Measurements from ENCODE around the gene LATS2. TPM values are rescaled to one million over a fixed set of nuclear protein-coding genes. Genes with fewer than 3 reads are reported as not detected.

LATS2 gene
- total RNA-seq, 4 donors from 2014 or later = 49.8 to 93.8 (median 77.0) TPM

- peak overlapping the region; percentile 71 to 79 (median 74) for H3K27ac ChIP-seq (replicated peaks in 1 of 4)
- no peaks in the 10 kb centered on the region for H3K27me3 ChIP-seq
- TF ChIP-seq POLR2AphosphoS5 (IDR thresholded peaks at IDR 0.05) (no peak), POLR2A (IDR thresholded peaks at IDR 0.05; ENCODE audit: low read depth) (no peak), CTCF (IDR thresholded peaks at IDR 0.05) (no peak), EP300 (IDR thresholded peaks at IDR 0.05) (no peak)
- no peak for DNase-seq (ENCODE audit: extremely low spot score)
- peaks cover 0 to 11% (median 3%) of the 10 kb centered on the region in 4 donors for H3K36me3 ChIP-seq
- intact Hi-C loops (cut with DNase I) = no loop called here
- no peaks in the 10 kb centered on the region for H3K9me3 ChIP-seq
- peaks cover 62 to 100% (median 94%) of the 10 kb centered on the region in 4 donors for H3K4me1 ChIP-seq
- H3K4me3 ChIP-seq = no peak overlapping the region
- WGBS = 89% methylated on average over 10 of the region's 10 CpGs
Observed at GRCh38 chr13:21047591-21048282, 13.6 kb downstream of the LATS2 start.

GRCh38 chr13:21047087-21047486 lies 14.3 kb downstream of the LATS2 start:
- DNase-seq (ENCODE audit: extremely low spot score) = no peak
- H3K27ac ChIP-seq (replicated peaks in 1 of 4) = peak overlapping the region; percentile 71 to 79 (median 74)
- no peaks in the 10 kb centered on the region for H3K27me3 ChIP-seq
- intact Hi-C loops (cut with DNase I) = no loop called here
- peaks cover 0 to 11% (median 3%) of the 10 kb centered on the region in 4 donors for H3K36me3 ChIP-seq
- TF ChIP-seq EP300 (IDR thresholded peaks at IDR 0.05) = no peak
- no peak for TF ChIP-seq POLR2A (IDR thresholded peaks at IDR 0.05; ENCODE audit: low read depth)
- TF ChIP-seq POLR2AphosphoS5 (IDR thresholded peaks at IDR 0.05) = no peak
- no peak for TF ChIP-seq CTCF (IDR thresholded peaks at IDR 0.05)
- WGBS = 87% methylated on average over 9 of the region's 9 CpGs
- no peaks in the 10 kb centered on the region for H3K9me3 ChIP-seq
- H3K4me1 ChIP-seq = peaks cover 66 to 100% (median 98%) of the 10 kb centered on the region in 4 donors
- H3K4me3 ChIP-seq = no peak overlapping the region

- Histone ChIP-seq H3K27me3 (no peaks in the 10 kb centered on the region), H3K4me1 (peaks cover 73 to 100% (median 99%) of the 10 kb centered on the region in 4 donors), H3K9me3 (no peaks in the 10 kb centered on the region), H3K36me3 (peaks cover 0 to 11% (median 3%) of the 10 kb centered on the region in 4 donors), H3K4me3 (no peak overlapping the region), H3K27ac (replicated peaks in 1 of 4) (peak overlapping the region; percentile 71 to 79 (median 74))
- TF ChIP-seq POLR2AphosphoS5 (IDR thresholded peaks at IDR 0.05) = no peak
- TF ChIP-seq EP300 (IDR thresholded peaks at IDR 0.05) = peak; percentile 58
- TF ChIP-seq POLR2A (IDR thresholded peaks at IDR 0.05; ENCODE audit: low read depth) = no peak
- no peak for TF ChIP-seq CTCF (IDR thresholded peaks at IDR 0.05)
- no peak for DNase-seq (ENCODE audit: extremely low spot score)
- intact Hi-C loops (cut with DNase I) = no loop called here
- WGBS = 35% methylated on average over 7 of the region's 7 CpGs
Observed at GRCh38 chr13:21046203-21046602, 15.2 kb downstream of the LATS2 start.

DNA sequence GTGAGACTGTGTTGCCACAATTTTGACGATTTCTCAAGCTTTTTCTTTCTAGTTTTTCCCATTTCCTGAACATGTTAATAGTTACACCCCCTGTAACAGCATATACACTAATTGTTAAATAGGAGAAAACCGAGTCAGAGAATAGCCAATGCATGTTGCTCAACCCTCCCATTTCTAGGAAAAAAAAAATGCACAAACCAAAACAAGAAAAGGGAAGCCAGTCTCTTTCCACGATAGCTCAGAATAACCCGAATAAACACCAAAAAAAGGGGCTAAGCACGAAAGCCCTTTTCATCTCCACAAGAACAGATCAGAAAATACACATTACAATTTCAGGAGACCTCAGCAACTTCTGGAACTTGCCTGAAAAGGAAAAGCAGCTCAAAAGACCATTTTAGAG lies 16.3 kb downstream of the LATS2 start:
- H3K9me3 ChIP-seq = no peaks in the 10 kb centered on the region
- TF ChIP-seq CTCF (IDR thresholded peaks at IDR 0.05) = no peak
- TF ChIP-seq POLR2A (IDR thresholded peaks at IDR 0.05; ENCODE audit: low read depth) = no peak
- TF ChIP-seq EP300 (IDR thresholded peaks at IDR 0.05) = no peak
- TF ChIP-seq POLR2AphosphoS5 (IDR thresholded peaks at IDR 0.05) = no peak
- H3K27me3 ChIP-seq = no peaks in the 10 kb centered on the region
- DNase-seq (ENCODE audit: extremely low spot score) = no peak
- peaks cover 0 to 11% (median 3%) of the 10 kb centered on the region in 4 donors for H3K36me3 ChIP-seq
- intact Hi-C loops (cut with DNase I) = no loop called here
- WGBS = 63% methylated on average over 5 of the region's 5 CpGs
- no peak overlapping the region for H3K4me3 ChIP-seq
- H3K27ac ChIP-seq (replicated peaks in 1 of 4) = peak overlapping the region; percentile 71 to 79 (median 74)
- peaks cover 75 to 100% (median 99%) of the 10 kb centered on the region in 4 donors for H3K4me1 ChIP-seq

Measured in esophagus muscularis mucosa (tissue), 4 donors.